Keratinocyte (primary cell): ENCODE measurements around the gene CEP85. TPM values are rescaled to one million over a fixed set of nuclear protein-coding genes. Genes with fewer than 3 reads are reported as not detected.

Experiments used
- DNase-seq: peaks from one replicate; pipeline ENCODE4 v3.0.0-alpha.2; 2011; ENCODE audit warnings: low read depth, missing footprints, low spot score
- FAIRE-seq: peaks from 2 replicates; lab custom pipeline; 2011; peaks lifted over from hg19 to GRCh38; lab: Jason Lieb, UNC
- H2AFZ ChIP-seq: 2 replicates; pipeline ENCODE4 v1.6.0; 2012; ENCODE audit warnings: low read length, control low read depth, inconsistent platforms; ENCODE audit not compliant: control insufficient read depth
- H3K27ac ChIP-seq: 2 replicates; pipeline ENCODE4 v1.5.1; 2011; ENCODE audit warnings: low read length; ENCODE audit not compliant: control insufficient read depth, insufficient read depth
- H3K27me3 ChIP-seq: 3 replicates; pipeline ENCODE4 v1.6.0; 2011; ENCODE audit warnings: low read length; ENCODE audit not compliant: control insufficient read depth, insufficient read depth; ENCODE audit errors: extremely low read depth
- H3K36me3 ChIP-seq, 2 experiments: 2 replicates in 1 of 2; 3 replicates in 1 of 2; pipeline ENCODE4 v1.5.1; 2011; ENCODE audit warnings: low read length in 2 of 2, mild to moderate bottlenecking in 1 of 2; ENCODE audit not compliant: control insufficient read depth in 2 of 2, insufficient read depth in 2 of 2; ENCODE audit errors: extremely low read depth in 1 of 2
- H3K4me1 ChIP-seq: 3 replicates; pipeline ENCODE4 v1.5.1; 2011; ENCODE audit warnings: low read length; ENCODE audit not compliant: control insufficient read depth, insufficient read depth; ENCODE audit errors: extremely low read depth
- H3K4me2 ChIP-seq: 3 replicates; pipeline ENCODE4 v1.6.0; 2011; ENCODE audit warnings: low read depth, low read length; ENCODE audit not compliant: control insufficient read depth, insufficient read depth; ENCODE audit errors: extremely low read depth
- H3K4me3 ChIP-seq, 3 experiments: fragments of 200-600 bp in 1 of 3; sonication (generic) in 1 of 3; 2 replicates in 2 of 3; 3 replicates in 1 of 3; pipeline ENCODE4 v1.5.1; 2011 to 2016; ENCODE audit warnings: low read length in 3 of 3, mild to moderate bottlenecking in 3 of 3, control low read depth in 2 of 3, inconsistent platforms in 1 of 3, low read depth in 1 of 3, mixed read lengths in 1 of 3, mixed run types in 1 of 3, moderate library complexity in 1 of 3; ENCODE audit not compliant: control insufficient read depth in 2 of 3, insufficient read depth in 2 of 3; ENCODE audit errors: extremely low read depth in 1 of 3
- H3K79me2 ChIP-seq: 2 replicates; pipeline ENCODE4 v1.6.0; 2012; ENCODE audit warnings: low read length; ENCODE audit not compliant: control insufficient read depth, insufficient read depth
- H3K9ac ChIP-seq: 3 replicates; pipeline ENCODE4 v1.6.0; 2011; ENCODE audit warnings: low read length; ENCODE audit not compliant: control insufficient read depth, insufficient read depth; ENCODE audit errors: extremely low read depth
- H3K9me1 ChIP-seq: 3 replicates; pipeline ENCODE4 v1.6.0; 2011; ENCODE audit warnings: low read length; ENCODE audit not compliant: control insufficient read depth, insufficient read depth; ENCODE audit errors: extremely low read depth
- H3K9me3 ChIP-seq: 2 replicates; pipeline ENCODE4 v1.5.1; 2012; ENCODE audit warnings: low read depth, low read length; ENCODE audit not compliant: control insufficient read depth
- H4K20me1 ChIP-seq: 3 replicates; pipeline ENCODE4 v1.6.0; 2011; ENCODE audit warnings: low read length; ENCODE audit not compliant: control insufficient read depth, insufficient read depth; ENCODE audit errors: extremely low read depth
- CTCF ChIP-seq, 3 experiments: IDR thresholded peaks in 1 of 3; conservative IDR thresholded peaks in 1 of 3; optimal IDR thresholded peaks in 1 of 3; 2 replicates in 2 of 3; 3 replicates in 1 of 3; pipeline versions ENCODE3 to v1.5.1; 2011; ENCODE audit warnings: low read length in 3 of 3, mild to moderate bottlenecking in 3 of 3, moderate library complexity in 2 of 3, control low read depth in 1 of 3, inconsistent platforms in 1 of 3; ENCODE audit not compliant: insufficient read depth in 2 of 3; ENCODE audit errors: extremely low read depth in 1 of 3
- EZH2 ChIP-seq: IDR thresholded peaks from one replicate; pipeline ENCODE4 v1.6.1; 2012; ENCODE audit warnings: inconsistent platforms, mild to moderate bottlenecking, low read length, moderate library complexity
- dilution Hi-C: fragments of 300-500 bp; cut with MboI; formaldehyde crosslinking; loops from one replicate; pipeline ENCODE4 v1.7.0; 2020; ENCODE audit warnings: low sequenced_read_pairs; ENCODE audit not compliant: extremely low pct_ligation_motif_present
- polyA plus RNA-seq, 5 experiments: library from polyadenylated mRNA; depleted of rRNA in 3 of 5; stranded (reverse) in 3 of 5; stranded (forward) in 1 of 5; unstranded in 1 of 5; fragments of >200 nt; gene quantifications; 1 replicate in 1 of 5; 2 replicates in 3 of 5; 3 replicates in 1 of 5; pipeline versions ENCODE4 v1.2.1 to v1.2.3, GENCODE V29; 2011 to 2012; ENCODE audit warnings: missing spikeins in 2 of 5, low read depth in 1 of 5, low replicate concordance in 1 of 5

The CEP85 gene
- polyA plus RNA-seq, 1 donor (not counting 4 experiments of a cell fraction or from before 2014, with no cell fraction given), result 17.0 TPM

GRCh38 chr1:26189331-26189730 is 44.7 kb upstream of the CEP85 start:
- no peak for FAIRE-seq
- Histone ChIP-seq H4K20me1 (no peaks in the 10 kb centered on the region), H3K4me2 (no peak overlapping the region), H3K4me3 (no peak overlapping the region), H3K27ac (no peak overlapping the region), H3K4me1 (no peaks in the 10 kb centered on the region), H3K9me1 (no peaks in the 10 kb centered on the region), H3K9ac (no peak overlapping the region), H2AFZ (no peak overlapping the region), H3K9me3 (no peaks in the 10 kb centered on the region), H3K27me3 (no peaks in the 10 kb centered on the region), H3K79me2 (no peaks in the 10 kb centered on the region), H3K36me3 (peaks cover 23 to 28% of the 10 kb centered on the region in 2 experiments)
- no peak for DNase-seq
- TF ChIP-seq CTCF (optimal IDR thresholded peaks at IDR 0.05 in 1 of 3, IDR thresholded peaks at IDR 0.05 in 1 of 3, conservative IDR thresholded peaks at IDR 0.05 in 1 of 3; ENCODE audit: extremely low read depth in 1 of 3, insufficient read depth in 2 of 3, low read length in 3 of 3) (no peak), EZH2 (no peak)
- dilution Hi-C loops, result no loop called here

- Histone ChIP-seq H3K4me1 (no peaks in the 10 kb centered on the region), H3K4me3 (no peak overlapping the region), H3K27me3 (no peaks in the 10 kb centered on the region), H3K4me2 (no peak overlapping the region), H2AFZ (no peak overlapping the region), H3K9me1 (no peaks in the 10 kb centered on the region), H3K27ac (no peak overlapping the region), H3K9ac (no peak overlapping the region), H3K79me2 (no peaks in the 10 kb centered on the region), H3K9me3 (no peaks in the 10 kb centered on the region), H3K36me3 (peaks cover 18 to 24% of the 10 kb centered on the region in 2 experiments), H4K20me1 (no peaks in the 10 kb centered on the region)
- dilution Hi-C loops, result no loop called here
- DNase-seq, result no peak
- TF ChIP-seq EZH2 (no peak), CTCF (optimal IDR thresholded peaks at IDR 0.05 in 1 of 3, IDR thresholded peaks at IDR 0.05 in 1 of 3, conservative IDR thresholded peaks at IDR 0.05 in 1 of 3; ENCODE audit: extremely low read depth in 1 of 3, insufficient read depth in 2 of 3, low read length in 3 of 3) (no peak)
- no peak for FAIRE-seq
Observed at GRCh38 chr1:26189751-26190275, 44.2 kb upstream of the CEP85 start.
